Breast epithelium (tissue), 3 donors: Measurements from ENCODE around the gene GPR152.

Source experiments
- CTCF ChIP-seq, 3 donors: fragments of 450-650 bp; IDR thresholded peaks; one replicate each; pipeline ENCODE4 v1.5.1; 2016 to 2017; ENCODE audit warnings: antibody characterized with exemption in 3 of 3, mild to moderate bottlenecking in 3 of 3, moderate library complexity in 3 of 3
- POLR2A ChIP-seq: fragments of 450-650 bp; IDR thresholded peaks from one replicate; pipeline ENCODE4 v1.6.1; 2016; ENCODE audit warnings: antibody characterized with exemption, mild to moderate bottlenecking, moderate library complexity
- POLR2AphosphoS5 ChIP-seq, 3 donors: sonication (generic); formaldehyde crosslinking; IDR thresholded peaks; one replicate each; pipeline ENCODE4 v1.6.1; 2017; ENCODE audit warnings: antibody characterized with exemption in 3 of 3

- TF ChIP-seq CTCF (IDR thresholded peaks at IDR 0.05) (peak in 1 of 3 donors; percentile 7), POLR2AphosphoS5 (IDR thresholded peaks at IDR 0.05) (no peak), POLR2A (no peak)
Observed at GRCh38 chr11:67469508-67469811, 16.9 kb upstream of the GPR152 start.
